G401.6 (cell line): Measurements from ENCODE around the gene BCL11A.

Experiments used
- FAIRE-seq: peaks from 2 replicates; lab custom pipeline; 2012; peaks lifted over from hg19 to GRCh38; lab: Jason Lieb, UNC

BCL11A gene

GRCh38 chr2:60505240-60505879 is 48.1 kb downstream of the BCL11A start:
- FAIRE-seq, result no peak

GRCh38 chr2:60504049-60504448 is 49.4 kb downstream of the BCL11A start:
- no peak for FAIRE-seq

DNA sequence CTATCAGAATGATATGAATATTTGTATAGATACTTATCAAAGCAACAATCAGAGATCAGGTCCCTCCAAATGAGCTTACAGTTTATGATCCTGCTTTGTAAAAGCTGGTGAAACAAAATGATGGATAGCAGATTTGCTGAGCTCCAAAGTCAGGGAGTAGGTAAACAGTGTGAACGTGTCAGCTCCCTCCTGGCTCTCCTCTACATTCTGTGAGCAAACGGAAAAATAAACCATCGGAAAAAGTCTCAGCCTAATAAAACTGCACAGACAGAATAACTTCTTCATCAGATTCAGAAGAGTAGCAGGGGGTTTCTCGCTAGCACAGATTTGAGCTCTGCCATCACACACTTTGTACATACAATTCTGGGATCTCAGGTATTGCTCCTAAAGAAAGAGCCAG is 51.3 kb downstream of the BCL11A start:
- FAIRE-seq, result no peak

- FAIRE-seq, result no peak
These were observed 52.6 kb downstream of the BCL11A start for GRCh38 chr2:60500861-60501260.

- no peak for FAIRE-seq
These were observed 53.7 kb downstream of the BCL11A start for GRCh38 chr2:60499651-60500265.

DNA sequence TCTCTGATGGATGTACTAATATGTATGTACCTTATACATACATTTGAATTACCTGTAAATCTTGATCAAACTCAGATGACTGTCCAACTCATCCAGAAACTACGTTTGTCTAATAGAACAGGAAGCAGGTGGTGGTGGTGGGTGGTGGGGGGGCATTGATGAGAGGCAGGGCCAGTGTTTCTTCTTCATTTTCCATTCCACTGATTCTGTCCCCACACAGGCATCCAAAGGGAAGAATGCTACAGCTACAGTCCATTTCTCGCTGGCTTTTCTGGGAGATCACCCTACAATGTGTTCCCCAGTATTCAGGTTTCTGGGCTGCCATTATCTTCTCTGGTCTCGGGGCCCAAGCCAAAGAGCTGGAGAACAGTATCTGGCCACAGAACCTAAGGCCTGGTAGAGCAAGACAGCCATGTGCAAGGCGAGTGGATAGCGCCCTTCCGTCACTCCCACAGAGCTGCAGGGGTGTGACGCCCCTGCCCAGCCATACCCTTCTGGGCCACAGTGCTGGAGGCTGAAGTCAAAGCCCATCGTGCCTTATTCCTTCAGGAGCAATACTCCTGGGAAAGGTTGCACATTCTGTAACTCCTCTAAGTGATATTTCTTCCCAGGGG is 54.5 kb downstream of the BCL11A start:
- no peak for FAIRE-seq

- FAIRE-seq, result no peak
These were observed 55.2 kb downstream of the BCL11A start for GRCh38 chr2:60498127-60498815.

DNA sequence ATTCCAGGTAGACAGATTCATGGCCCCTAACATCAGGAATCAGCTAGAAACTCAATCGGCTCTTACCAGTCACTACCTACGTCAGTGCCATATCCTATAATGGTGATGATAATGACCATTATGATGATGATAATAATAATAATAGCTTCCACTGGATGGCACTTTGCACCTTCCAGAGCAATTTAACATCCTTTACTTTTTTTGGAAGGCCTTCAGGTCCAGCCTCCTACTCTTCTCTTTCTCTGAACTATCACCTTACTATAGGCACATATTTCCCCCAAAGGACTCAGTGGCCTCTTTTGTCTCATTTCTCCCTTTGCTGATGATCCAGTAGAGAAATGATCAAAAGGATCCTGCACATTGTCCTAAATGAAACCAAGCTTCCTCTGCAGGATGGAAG is 56.0 kb downstream of the BCL11A start:
- FAIRE-seq, result no peak

DNA sequence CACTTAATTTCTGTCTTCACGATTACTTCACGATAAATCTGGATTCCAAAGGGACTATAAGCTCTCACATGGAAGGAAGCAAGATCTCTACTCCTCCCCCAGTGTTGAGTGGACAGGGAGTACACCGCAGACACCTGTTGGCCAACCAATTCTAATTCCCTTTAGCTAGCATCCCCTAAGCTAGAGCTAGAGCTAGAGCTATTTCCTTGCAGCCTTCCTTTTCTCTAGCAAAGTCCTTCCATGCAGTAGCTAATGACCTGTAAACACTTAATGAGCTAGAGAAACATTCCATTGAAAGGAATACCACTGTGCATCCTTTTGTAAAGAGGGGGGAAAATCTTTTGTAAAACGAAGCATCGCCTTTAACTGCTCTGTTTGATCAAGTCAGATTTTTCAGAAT is 56.5 kb downstream of the BCL11A start:
- FAIRE-seq, result no peak

DNA sequence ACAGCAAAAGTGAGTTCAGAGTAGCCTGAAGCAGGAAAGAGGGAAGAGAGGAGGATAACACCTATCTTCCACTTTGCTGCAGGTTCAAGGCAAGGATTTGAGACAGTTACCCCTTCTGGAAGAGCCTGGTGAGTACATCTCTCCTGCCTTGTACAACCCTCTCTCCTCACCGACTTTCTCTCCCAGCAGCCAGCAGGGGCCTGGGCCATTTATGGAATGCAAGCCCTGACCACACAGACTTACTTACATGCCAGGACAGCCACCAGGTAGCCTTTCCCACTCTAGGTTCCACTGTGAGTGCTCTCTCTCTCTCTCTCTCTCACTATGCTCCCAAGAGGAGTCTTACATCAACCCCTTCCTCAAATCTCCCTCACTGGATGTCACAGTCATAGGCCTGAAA is 57.0 kb downstream of the BCL11A start:
- no peak for FAIRE-seq

GRCh38 chr2:60495041-60495625 is 58.3 kb downstream of the BCL11A start:
- no peak for FAIRE-seq

DNA sequence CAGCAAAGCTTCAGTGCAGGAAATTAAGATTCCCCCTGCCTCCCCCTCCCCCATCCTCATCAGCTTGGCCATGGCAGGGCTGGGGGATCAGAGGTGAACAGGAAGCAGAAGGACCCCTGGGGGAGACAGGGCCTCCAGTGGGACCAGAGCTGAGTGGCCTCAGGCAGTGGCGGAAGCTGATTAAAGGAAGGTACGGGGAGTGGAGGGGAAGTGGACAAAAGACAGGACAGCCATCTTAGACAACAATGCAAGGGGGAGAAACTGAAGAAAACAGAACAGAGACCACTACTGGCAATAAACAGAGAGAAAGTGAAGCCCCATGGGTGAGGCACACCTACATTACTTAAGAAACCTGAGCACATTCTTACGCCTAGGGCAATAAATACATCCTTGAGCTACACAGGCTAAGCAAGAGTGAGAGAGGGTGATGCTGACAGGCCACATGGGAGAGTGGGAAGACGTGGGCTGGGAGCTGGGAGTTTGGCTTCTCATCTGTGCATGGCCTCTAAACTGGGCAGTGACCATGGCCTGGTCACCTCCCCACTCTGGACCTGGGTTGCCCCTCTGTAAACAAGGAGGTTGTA is 59.6 kb downstream of the BCL11A start:
- FAIRE-seq, result no peak

GRCh38 chr2:60492548-60492947 is 60.9 kb downstream of the BCL11A start:
- no peak for FAIRE-seq

DNA sequence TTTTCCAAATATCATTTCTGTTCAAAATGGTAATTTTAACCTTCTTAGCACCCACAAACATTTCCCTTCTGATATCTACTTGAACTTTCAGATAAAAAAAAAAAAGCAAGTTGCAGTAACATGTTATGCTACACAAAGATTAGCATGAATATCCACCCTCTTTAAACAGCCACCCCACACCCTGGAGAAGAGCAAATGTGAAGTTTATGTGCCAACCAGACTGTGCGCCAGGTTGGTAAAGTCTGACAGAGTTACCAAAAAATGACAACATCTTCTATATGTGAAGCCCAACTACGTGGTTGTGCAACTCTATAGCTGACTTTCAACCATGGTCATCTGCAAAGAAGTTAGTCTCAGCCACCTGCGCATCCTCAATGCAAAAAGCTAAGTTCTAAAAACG is 62.6 kb downstream of the BCL11A start:
- FAIRE-seq, result no peak

GRCh38 chr2:60490441-60490840 is 63.0 kb downstream of the BCL11A start:
- no peak for FAIRE-seq

DNA sequence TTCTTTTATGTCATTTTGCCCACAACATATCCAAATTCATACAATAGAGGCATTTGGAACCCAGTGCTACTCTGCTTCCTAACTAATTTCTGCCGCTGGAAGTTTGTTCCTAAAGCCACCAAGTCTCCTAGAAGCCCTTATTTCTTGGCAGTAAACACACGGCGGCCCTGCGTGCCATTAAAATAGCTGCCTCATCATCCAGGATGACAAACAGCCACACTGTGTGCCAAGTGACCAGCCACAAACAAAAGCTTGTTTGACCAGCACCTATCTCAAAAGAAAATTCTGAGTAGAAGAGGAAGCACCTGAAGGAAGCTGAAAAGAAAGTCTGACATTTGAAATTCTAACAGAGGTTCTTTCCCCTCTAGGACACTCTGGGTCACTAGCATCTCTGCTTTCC is 64.2 kb downstream of the BCL11A start:
- no peak for FAIRE-seq

GRCh38 chr2:60488291-60488690 is 65.2 kb downstream of the BCL11A start:
- no peak for FAIRE-seq

DNA sequence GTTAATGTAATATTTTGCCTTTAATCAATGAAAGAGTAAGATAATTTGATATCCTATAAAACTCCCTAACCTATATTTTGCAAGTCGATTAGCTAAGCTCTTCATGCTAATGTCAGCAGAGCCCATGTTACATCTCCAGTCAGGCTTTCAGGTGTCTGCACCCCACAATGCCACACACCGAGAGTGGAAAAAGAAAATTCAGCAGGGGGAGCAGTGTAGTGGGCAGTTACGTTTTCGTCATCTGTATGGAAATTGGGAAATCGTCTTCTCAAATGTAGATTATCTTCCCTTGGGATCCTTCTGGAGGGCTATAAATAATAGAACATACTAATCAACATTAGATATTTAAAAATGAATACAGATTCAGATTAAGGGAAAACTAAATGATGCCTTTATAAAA is 66.3 kb downstream of the BCL11A start:
- no peak for FAIRE-seq

DNA sequence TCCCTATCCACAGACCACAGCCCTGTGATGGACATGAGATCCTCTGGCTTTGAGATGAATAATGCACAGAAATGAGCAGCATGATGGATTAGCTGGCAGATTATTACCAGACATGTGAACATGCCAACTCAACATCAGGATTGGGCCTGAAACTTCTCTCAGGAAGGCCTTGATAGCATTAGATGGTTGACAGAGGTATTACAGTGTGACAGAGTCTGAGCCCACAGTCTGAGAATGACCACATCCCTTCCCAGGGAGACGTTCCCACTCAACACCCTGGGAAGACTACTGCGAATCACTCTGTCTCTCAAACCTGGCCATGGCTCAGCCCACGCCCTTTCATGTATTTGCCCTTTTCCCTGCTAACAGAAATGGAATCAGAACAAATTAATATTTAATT is 66.9 kb downstream of the BCL11A start:
- FAIRE-seq, result no peak

GRCh38 chr2:60486067-60486466 is 67.4 kb downstream of the BCL11A start:
- no peak for FAIRE-seq

GRCh38 chr2:60485550-60485949 is 67.9 kb downstream of the BCL11A start:
- no peak for FAIRE-seq

- no peak for FAIRE-seq
These were observed 68.4 kb downstream of the BCL11A start for GRCh38 chr2:60485055-60485454.
